ENCODE measurements around the gene RGL3.
"Not testable (repeated sequence)": the region's sequence is repeated elsewhere in the genome, so short reads cannot be mapped to it uniquely, and the experiment has no call there.

The RGL3 gene

GRCh38 chr19:11416346-11417052 lies 2.6 kb downstream of the RGL3 start:
- DNase-seq = no peak

- DNase-seq = no peak
Observed at GRCh38 chr19:11414544-11414943, 4.6 kb downstream of the RGL3 start.

- no peak for DNase-seq
Observed at GRCh38 chr19:11410682-11411081, 8.4 kb downstream of the RGL3 start.

- DNase-seq = no peak
Observed at GRCh38 chr19:11408591-11408990, 10.5 kb downstream of the RGL3 start.

- not testable (repeated sequence) for DNase-seq
Observed at GRCh38 chr19:11406703-11407236, 12.3 kb downstream of the RGL3 start.

- DNase-seq = no peak
Observed at GRCh38 chr19:11405846-11406643, 13.1 kb downstream of the RGL3 start.

- DNase-seq = no peak
Observed at GRCh38 chr19:11404588-11405222, 14.4 kb downstream of the RGL3 start.

GRCh38 chr19:11401808-11402543 lies 17.1 kb downstream of the RGL3 start:
- no peak for DNase-seq

- DNase-seq = no peak
Observed at GRCh38 chr19:11400798-11401197, 18.3 kb downstream of the RGL3 start.

GRCh38 chr19:11399667-11400066 lies 19.4 kb downstream of the RGL3 start:
- DNase-seq = no peak

GRCh38 chr19:11397089-11397610 lies 22.0 kb downstream of the RGL3 start:
- DNase-seq = no peak

- no peak for DNase-seq
Observed at GRCh38 chr19:11390933-11391680, 28.0 kb downstream of the RGL3 start.

- DNase-seq = no peak
Observed at GRCh38 chr19:11390359-11390758, 28.8 kb downstream of the RGL3 start.

- no peak for DNase-seq
Observed at GRCh38 chr19:11387162-11388034, 31.7 kb downstream of the RGL3 start.

GRCh38 chr19:11384778-11385129 lies 34.4 kb downstream of the RGL3 start:
- no peak for DNase-seq

- no peak for DNase-seq
Observed at GRCh38 chr19:11383706-11384048, 35.4 kb downstream of the RGL3 start.

- DNase-seq = peak; percentile 39
Observed at GRCh38 chr19:11382898-11383705, 36.0 kb downstream of the RGL3 start.

- DNase-seq = peak; percentile 90
Observed at GRCh38 chr19:11380653-11381537, 38.2 kb downstream of the RGL3 start.

GRCh38 chr19:11379857-11380350 lies 39.2 kb downstream of the RGL3 start:
- DNase-seq = no peak

Data from stimulated activated CD4-positive, alpha-beta T cell treated with anti-CD3 and anti-CD28 coated beads, Interleukin-12 subunit alpha, Interleukin-12 subunit beta, amount 100 ng/mL, for 4 hours (primary cell).